Mesendoderm (in vitro differentiated cells): ENCODE results near the gene S100P.

Source experiments
- DNase-seq: peaks from one replicate; pipeline ENCODE4 v3.0.0; 2013
- H2AK5ac ChIP-seq: 2 replicates; pipeline ENCODE4 v1.6.1; 2013; ENCODE audit warnings: low read length, inconsistent platforms
- H2BK120ac ChIP-seq: 2 replicates; pipeline ENCODE4 v1.6.1; 2013; ENCODE audit warnings: low read depth, mild to moderate bottlenecking, low read length, moderate library complexity, mixed read lengths
- H2BK15ac ChIP-seq: replicated peaks from 2 replicates; pipeline ENCODE4 v1.6.1; 2013; ENCODE audit warnings: low read depth, mild to moderate bottlenecking, moderate library complexity
- H2BK5ac ChIP-seq: 2 replicates; pipeline ENCODE4 v1.6.1; 2013; ENCODE audit warnings: low read length, inconsistent platforms
- H3K18ac ChIP-seq: 2 replicates; pipeline ENCODE4 v1.6.1; 2013; ENCODE audit warnings: mild to moderate bottlenecking, low read length, mixed read lengths
- H3K23ac ChIP-seq: one replicate; pipeline ENCODE4 v1.6.1; 2013; ENCODE audit warnings: low read length
- H3K27ac ChIP-seq: 2 replicates; pipeline ENCODE4 v1.5.1; 2013; ENCODE audit warnings: low read depth, mild to moderate bottlenecking, inconsistent platforms, low read length, moderate library complexity
- H3K27me3 ChIP-seq: 2 replicates; pipeline ENCODE4 v1.6.1; 2013; ENCODE audit warnings: low read length, control low read depth, mild to moderate bottlenecking, inconsistent platforms; ENCODE audit not compliant: insufficient read depth, poor library complexity
- H3K36me3 ChIP-seq: 2 replicates; pipeline ENCODE4 v1.6.1; 2013; ENCODE audit warnings: low read length, inconsistent platforms; ENCODE audit not compliant: control insufficient read depth, insufficient read depth
- H3K4ac ChIP-seq: one replicate; pipeline ENCODE4 v1.6.1; 2013; ENCODE audit warnings: low read depth, mild to moderate bottlenecking, low read length, moderate library complexity
- H3K4me1 ChIP-seq: 2 replicates; pipeline ENCODE4 v1.6.1; 2013; ENCODE audit warnings: low read depth, low read length, inconsistent platforms; ENCODE audit not compliant: control insufficient read depth
- H3K4me2 ChIP-seq: 2 replicates; pipeline ENCODE4 v1.6.1; 2013; ENCODE audit warnings: low read length
- H3K4me3 ChIP-seq: 2 replicates; pipeline ENCODE4 v1.5.1; 2013; ENCODE audit warnings: mild to moderate bottlenecking, low read length
- H3K56ac ChIP-seq: one replicate; pipeline ENCODE4 v1.6.1; 2013; ENCODE audit warnings: low read length
- H3K79me1 ChIP-seq: 2 replicates; pipeline ENCODE4 v1.6.1; 2013; ENCODE audit warnings: low read length, inconsistent platforms
- H3K79me2 ChIP-seq: 2 replicates; pipeline ENCODE4 v1.6.1; 2013; ENCODE audit warnings: mild to moderate bottlenecking, low read length; ENCODE audit not compliant: control insufficient read depth, insufficient read depth
- H3K9ac ChIP-seq: 2 replicates; pipeline ENCODE4 v1.6.1; 2013; ENCODE audit warnings: low read length, inconsistent platforms
- H4K5ac ChIP-seq: one replicate; pipeline ENCODE4 v1.6.1; 2013; ENCODE audit warnings: low read length
- H4K8ac ChIP-seq: one replicate; pipeline ENCODE4 v1.6.1; 2013; ENCODE audit warnings: low read depth, mild to moderate bottlenecking, control low read depth, low read length, moderate library complexity
- WGBS: extraction: QIAGEN DNeasy Blood & Tissue Kit; methylation state at CpG from one replicate; pipeline ENCODE4 v1.1.7; 2013; ENCODE audit warnings: low lambda C conversion rate, missing lambda C conversion rate; ENCODE audit not compliant: insufficient coverage; ENCODE audit errors: extremely low coverage; 5-methylcytosine and 5-hydroxymethylcytosine counted together

The S100P gene

DNA sequence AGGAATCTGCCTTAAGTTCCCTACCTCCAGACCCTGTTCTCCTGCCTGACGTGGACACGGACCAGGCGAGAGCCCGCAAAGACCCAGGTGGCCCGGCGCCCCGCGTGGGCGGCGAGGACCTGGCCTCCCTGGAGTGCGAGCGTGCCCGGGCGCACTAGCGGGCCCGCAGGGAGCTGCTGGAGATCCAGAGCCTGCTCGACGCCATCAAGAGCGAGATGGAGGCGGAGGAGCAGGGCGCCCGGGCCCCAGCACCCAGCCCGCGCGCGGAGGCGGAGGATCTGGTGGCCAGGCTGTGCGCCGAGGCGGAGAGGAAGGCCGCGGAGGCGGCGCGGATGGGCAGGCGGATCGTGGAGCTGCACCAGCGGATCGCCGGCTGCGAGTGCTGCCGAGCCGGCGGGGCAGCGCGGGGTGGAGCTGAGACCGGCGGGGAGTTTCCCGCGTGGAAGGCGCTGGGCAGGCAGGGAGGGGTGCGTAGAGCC is 35.0 kb upstream of the S100P start:
- Histone ChIP-seq H3K56ac (peak overlapping the region; percentile 72), H3K79me1 (no peaks in the 10 kb centered on the region), H3K18ac (no peak overlapping the region), H3K4me2 (peak overlapping the region; percentile 39), H3K27me3 (peaks cover 5% of the 10 kb centered on the region), H3K4me1 (no peaks in the 10 kb centered on the region), H3K4me3 (no peak overlapping the region), H3K79me2 (no peaks in the 10 kb centered on the region), H4K5ac (no peak overlapping the region), H2BK15ac (no peak overlapping the region), H4K8ac (no peak overlapping the region), H3K9ac (peak overlapping the region; percentile 60), H3K27ac (no peak overlapping the region), H2BK5ac (no peak overlapping the region), H3K4ac (no peak overlapping the region), H2BK120ac (no peak overlapping the region), H3K36me3 (no peaks in the 10 kb centered on the region), H3K23ac (no peak overlapping the region), H2AK5ac (no peak overlapping the region)
- no peak for DNase-seq
- WGBS: no CpG with 5 or more reads among the region's 52 CpGs

DNA sequence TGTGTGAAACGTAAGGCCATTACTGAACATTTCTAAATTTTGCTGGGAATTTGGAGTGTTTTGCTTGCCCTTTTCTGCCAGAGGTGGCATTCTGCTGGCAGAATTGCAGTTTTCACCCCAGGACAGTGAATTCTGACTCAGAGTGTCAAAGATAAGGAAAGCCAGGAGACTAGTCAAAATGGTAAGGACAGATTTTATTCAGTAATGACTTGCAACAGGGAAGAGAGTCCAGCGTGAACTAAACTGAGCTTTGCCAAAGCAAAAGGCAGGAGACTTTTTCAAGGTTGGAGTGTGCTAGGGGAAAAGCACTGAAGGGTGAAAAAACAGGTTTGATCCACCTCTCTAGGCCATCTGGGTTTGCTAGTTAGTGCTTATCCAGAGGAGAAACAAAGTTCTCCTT is 33.8 kb upstream of the S100P start:
- Histone ChIP-seq H3K36me3 (no peaks in the 10 kb centered on the region), H2BK5ac (no peak overlapping the region), H3K79me2 (no peaks in the 10 kb centered on the region), H3K79me1 (no peaks in the 10 kb centered on the region), H4K5ac (no peak overlapping the region), H3K27ac (no peak overlapping the region), H2AK5ac (no peak overlapping the region), H3K27me3 (peaks cover 5% of the 10 kb centered on the region), H4K8ac (no peak overlapping the region), H3K4ac (no peak overlapping the region), H3K9ac (no peak overlapping the region), H2BK15ac (no peak overlapping the region), H3K23ac (no peak overlapping the region), H3K18ac (no peak overlapping the region), H3K56ac (no peak overlapping the region), H3K4me3 (no peak overlapping the region), H3K4me2 (no peak overlapping the region), H2BK120ac (no peak overlapping the region), H3K4me1 (no peaks in the 10 kb centered on the region)
- no peak for DNase-seq
- no CpG with 5 or more reads among the region's 2 CpGs for WGBS

DNA sequence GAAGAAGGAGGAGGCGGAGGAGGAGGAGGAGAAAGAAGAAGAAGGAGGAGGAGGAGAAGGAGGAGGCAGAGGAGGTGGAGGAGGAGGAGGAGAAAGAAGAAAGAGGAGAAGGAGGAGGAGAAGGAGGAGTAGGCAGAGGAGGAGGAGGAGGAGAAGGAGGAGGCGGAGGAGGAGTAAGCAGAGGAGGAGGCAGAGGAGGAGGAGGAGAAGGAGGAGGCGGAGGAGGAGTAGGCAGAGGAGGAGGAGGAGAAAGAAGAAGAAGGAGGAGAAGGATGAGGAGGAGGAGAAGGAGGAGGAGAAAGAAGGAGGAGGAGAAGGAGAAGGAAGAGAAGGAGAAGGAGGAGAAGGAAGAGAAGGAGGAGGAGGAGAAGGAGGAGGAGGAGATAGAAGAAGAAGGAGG is 33.2 kb upstream of the S100P start:
- no peak overlapping the region for H2BK120ac ChIP-seq
- H2BK5ac ChIP-seq: no peak overlapping the region
- H3K36me3 ChIP-seq: no peaks in the 10 kb centered on the region
- H3K56ac ChIP-seq: no peak overlapping the region
- no CpG with 5 or more reads among the region's 3 CpGs for WGBS
- no peak overlapping the region for H3K18ac ChIP-seq
- no peak overlapping the region for H3K4me3 ChIP-seq
- H3K27me3 ChIP-seq: peaks cover 5% of the 10 kb centered on the region
- no peak overlapping the region for H3K4me2 ChIP-seq
- H3K23ac ChIP-seq: no peak overlapping the region
- no peak overlapping the region for H2AK5ac ChIP-seq
- no peaks in the 10 kb centered on the region for H3K4me1 ChIP-seq
- H3K9ac ChIP-seq: no peak overlapping the region
- H4K8ac ChIP-seq: no peak overlapping the region
- no peak overlapping the region for H3K4ac ChIP-seq
- no peak for DNase-seq
- H3K79me2 ChIP-seq: no peaks in the 10 kb centered on the region
- H3K27ac ChIP-seq: no peak overlapping the region
- H4K5ac ChIP-seq: no peak overlapping the region
- no peaks in the 10 kb centered on the region for H3K79me1 ChIP-seq
- H2BK15ac ChIP-seq: no peak overlapping the region

DNA sequence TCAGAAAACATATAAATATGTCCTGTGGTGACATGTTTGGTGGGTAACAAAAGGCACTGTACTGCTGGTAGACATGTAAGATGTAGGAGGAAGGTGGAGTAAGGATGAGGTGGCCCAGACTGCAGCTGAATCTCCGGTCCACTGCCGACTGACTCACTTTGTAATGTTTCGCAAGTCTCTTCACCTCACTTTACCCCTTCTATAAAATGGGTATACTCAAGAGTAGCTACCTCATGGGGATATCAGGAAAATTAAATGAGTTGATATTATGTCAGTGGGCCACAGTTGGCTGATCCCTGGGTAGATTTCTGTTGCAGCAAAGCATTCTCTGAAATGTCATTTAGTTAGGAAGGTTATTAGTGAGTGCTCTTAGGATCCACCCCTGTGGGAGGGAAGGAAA is 31.1 kb upstream of the S100P start:
- no peak overlapping the region for H2BK15ac ChIP-seq
- no peak overlapping the region for H4K5ac ChIP-seq
- H3K79me1 ChIP-seq: no peaks in the 10 kb centered on the region
- DNase-seq: no peak
- H3K56ac ChIP-seq: no peak overlapping the region
- no peak overlapping the region for H2BK5ac ChIP-seq
- H3K4me3 ChIP-seq: no peak overlapping the region
- H3K27ac ChIP-seq: no peak overlapping the region
- no peak overlapping the region for H4K8ac ChIP-seq
- H3K23ac ChIP-seq: no peak overlapping the region
- H3K36me3 ChIP-seq: no peaks in the 10 kb centered on the region
- no peak overlapping the region for H2BK120ac ChIP-seq
- H2AK5ac ChIP-seq: no peak overlapping the region
- H3K18ac ChIP-seq: no peak overlapping the region
- WGBS: no CpG with 5 or more reads among the region's 3 CpGs
- H3K79me2 ChIP-seq: no peaks in the 10 kb centered on the region
- peaks cover 5% of the 10 kb centered on the region for H3K27me3 ChIP-seq
- H3K4me2 ChIP-seq: no peak overlapping the region
- no peaks in the 10 kb centered on the region for H3K4me1 ChIP-seq
- H3K9ac ChIP-seq: no peak overlapping the region
- no peak overlapping the region for H3K4ac ChIP-seq

DNA sequence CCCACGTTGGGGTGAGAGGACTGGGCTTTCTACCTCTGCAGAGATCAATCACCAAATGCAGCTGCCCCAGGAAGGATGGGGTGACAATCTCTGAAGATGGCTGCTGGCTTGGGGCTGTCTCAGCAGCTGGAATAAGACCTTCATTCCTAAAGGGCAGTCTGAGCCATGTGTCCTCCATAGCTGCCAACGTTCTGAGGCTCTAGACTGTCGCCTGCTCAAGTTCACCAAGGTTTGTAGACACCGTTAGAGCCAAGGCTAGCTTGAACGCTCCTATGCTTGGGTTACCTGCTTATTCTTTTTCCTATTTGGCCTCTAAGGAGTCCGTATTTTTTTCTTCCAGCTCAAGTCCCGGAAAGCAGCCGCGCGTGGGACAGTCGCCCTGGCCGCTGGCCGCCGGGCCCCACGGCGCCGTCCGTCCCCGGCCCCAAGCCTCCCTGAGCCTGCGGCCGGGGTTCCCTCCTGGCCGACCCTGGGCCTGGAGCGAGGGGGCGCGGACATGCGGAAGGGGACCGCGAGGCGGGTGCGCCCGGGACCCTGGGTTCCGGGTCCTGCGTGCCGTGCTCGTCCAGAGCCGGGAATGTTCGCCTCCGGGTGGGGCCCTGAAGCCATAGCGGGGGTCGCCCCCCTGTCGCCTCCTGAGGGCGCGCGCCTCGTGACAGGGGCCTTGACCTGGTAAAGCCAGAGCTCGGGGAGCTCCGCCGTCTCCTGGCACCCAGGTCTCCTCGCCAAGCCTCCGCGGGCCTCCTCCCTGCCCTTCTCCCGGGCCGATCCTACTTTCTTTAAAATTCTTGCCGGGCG is 29.9 kb upstream of the S100P start:
- H3K79me1 ChIP-seq: no peaks in the 10 kb centered on the region
- no peak overlapping the region for H3K4me2 ChIP-seq
- no peak overlapping the region for H4K5ac ChIP-seq
- DNase-seq: no peak
- no peaks in the 10 kb centered on the region for H3K4me1 ChIP-seq
- no peak overlapping the region for H2BK120ac ChIP-seq
- no peak overlapping the region for H3K23ac ChIP-seq
- H3K27ac ChIP-seq: no peak overlapping the region
- H2AK5ac ChIP-seq: no peak overlapping the region
- H4K8ac ChIP-seq: no peak overlapping the region
- no peak overlapping the region for H3K9ac ChIP-seq
- no peaks in the 10 kb centered on the region for H3K79me2 ChIP-seq
- no peak overlapping the region for H2BK15ac ChIP-seq
- H3K36me3 ChIP-seq: no peaks in the 10 kb centered on the region
- H3K27me3 ChIP-seq: peaks cover 5% of the 10 kb centered on the region
- H2BK5ac ChIP-seq: no peak overlapping the region
- H3K4me3 ChIP-seq: no peak overlapping the region
- H3K4ac ChIP-seq: no peak overlapping the region
- WGBS: no CpG with 5 or more reads among the region's 55 CpGs
- H3K56ac ChIP-seq: no peak overlapping the region
- H3K18ac ChIP-seq: no peak overlapping the region

DNA sequence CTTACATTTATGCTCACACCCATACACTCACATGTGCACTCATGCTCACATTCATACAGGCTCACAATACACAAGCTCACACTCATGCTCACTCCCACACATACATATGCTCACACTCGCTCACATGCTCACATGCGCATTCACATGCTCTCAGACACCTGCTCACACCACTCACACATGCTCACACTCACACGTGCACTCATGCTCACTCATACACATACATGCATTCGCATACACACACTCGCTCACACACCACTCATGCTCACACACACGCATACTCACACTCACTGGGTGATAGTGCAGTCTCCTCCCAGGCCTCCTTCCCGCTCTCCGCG is 28.4 kb upstream of the S100P start:
- Histone ChIP-seq H2AK5ac (no peak overlapping the region), H2BK120ac (no peak overlapping the region), H3K9ac (no peak overlapping the region), H3K4me3 (no peak overlapping the region), H4K8ac (no peak overlapping the region), H4K5ac (no peak overlapping the region), H3K4ac (no peak overlapping the region), H3K18ac (no peak overlapping the region), H3K36me3 (no peaks in the 10 kb centered on the region), H3K56ac (no peak overlapping the region), H3K27me3 (no peaks in the 10 kb centered on the region), H3K79me1 (no peaks in the 10 kb centered on the region), H3K23ac (no peak overlapping the region), H3K27ac (no peak overlapping the region), H3K4me1 (no peaks in the 10 kb centered on the region), H2BK5ac (no peak overlapping the region), H3K79me2 (no peaks in the 10 kb centered on the region), H3K4me2 (no peak overlapping the region), H2BK15ac (no peak overlapping the region)
- WGBS: no CpG with 5 or more reads among the region's 9 CpGs
- no peak for DNase-seq
